GM18517 (cell line): ENCODE measurements around the gene THOC6.
A peak's percentile ranks its signal among the peaks of the same experiment; 100 is the strongest.
"Not testable (repeated sequence)": the region's sequence is repeated elsewhere in the genome, so short reads cannot be mapped to it uniquely, and the experiment has no call there.

Experiments used
- ATAC-seq: cut with Tn5 transposase; IDR thresholded peaks from one replicate; pipeline ENCODE4 v1.9.1; 2021; ENCODE audit warnings: mild to moderate bottlenecking, moderate library complexity; ENCODE audit not compliant: unreplicated experiment

The THOC6 gene

DNA sequence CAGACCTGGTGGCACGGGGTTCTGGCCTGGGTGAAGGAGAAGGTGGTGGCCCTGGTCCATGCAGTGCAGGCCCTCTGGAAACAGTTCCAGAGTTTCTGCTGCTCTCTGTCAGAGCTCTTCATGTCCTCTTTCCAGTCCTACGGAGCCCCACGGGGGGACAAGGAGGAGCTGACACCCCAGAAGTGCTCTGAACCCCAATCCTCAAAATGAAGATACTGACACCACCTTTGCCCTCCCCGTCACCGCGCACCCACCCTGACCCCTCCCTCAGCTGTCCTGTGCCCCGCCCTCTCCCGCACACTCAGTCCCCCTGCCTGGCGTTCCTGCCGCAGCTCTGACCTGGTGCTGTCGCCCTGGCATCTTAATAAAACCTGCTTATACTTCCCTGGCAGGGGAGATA, 45.3 kb downstream of the THOC6 start:
- not testable (repeated sequence) for ATAC-seq

DNA sequence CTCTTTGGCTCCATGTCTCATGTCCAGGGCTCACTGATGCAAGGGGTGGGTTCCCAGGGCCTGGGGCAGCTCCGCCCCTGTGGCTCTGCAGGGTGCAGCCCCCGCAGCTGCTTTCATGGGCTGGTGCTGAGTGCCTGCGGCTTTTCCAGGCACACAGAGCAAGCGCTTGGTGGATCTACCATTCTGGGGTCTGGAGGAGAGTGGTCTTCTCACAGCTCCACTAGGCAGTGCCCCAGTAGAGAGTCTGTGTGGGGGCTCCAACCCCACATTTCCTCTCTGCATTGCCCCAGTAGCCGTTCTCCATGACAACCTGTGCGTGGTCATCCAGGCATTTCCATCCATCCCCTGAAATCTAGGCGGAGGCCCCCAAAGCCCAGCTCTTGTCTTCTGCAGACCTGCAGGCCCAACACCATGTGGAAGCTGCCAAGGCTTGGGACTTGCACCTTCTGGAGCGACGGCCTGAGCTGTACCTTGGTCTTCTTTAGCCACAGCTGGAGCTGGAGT, 46.8 kb downstream of the THOC6 start:
- no peak for ATAC-seq

DNA sequence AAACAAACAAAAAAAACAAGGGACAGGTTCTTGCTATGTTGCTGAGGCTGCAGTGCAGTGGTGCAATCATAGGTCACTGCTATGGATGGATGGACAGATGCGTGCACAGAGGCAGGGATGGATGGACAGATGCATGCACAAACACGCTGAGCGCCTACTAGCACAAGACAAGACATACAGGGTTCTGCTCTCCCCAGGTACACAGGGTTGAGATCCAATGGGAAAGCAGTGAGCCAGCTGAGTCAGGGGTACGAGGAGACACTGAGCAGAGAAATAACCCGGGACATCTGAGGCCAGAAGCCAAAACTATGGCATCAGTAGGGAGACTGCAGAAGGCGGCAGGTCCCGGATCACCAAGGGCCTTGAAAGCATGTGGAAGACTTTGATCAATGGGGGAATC, 47.8 kb downstream of the THOC6 start:
- no peak for ATAC-seq

DNA sequence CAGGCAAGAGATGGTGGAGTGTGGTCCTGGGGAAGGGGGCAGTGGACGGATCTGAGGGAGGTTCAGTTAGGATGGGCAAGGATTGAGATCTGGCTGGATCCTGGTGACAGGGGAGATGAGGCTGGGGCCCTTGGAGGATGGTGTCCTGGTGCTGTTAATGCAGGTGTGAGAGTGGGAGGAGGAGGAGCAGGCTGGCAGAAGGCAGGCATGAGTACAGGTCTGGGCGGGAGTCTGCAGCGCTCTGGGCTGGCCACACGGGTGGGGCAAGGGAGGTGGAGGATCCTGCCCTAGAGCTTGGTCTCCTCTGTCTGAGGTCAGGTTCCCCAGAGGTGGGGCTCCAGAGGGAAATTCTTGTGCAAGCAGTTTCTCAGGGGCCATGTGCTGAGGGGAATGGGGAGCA, 48.3 kb downstream of the THOC6 start:
- not testable (repeated sequence) for ATAC-seq

DNA sequence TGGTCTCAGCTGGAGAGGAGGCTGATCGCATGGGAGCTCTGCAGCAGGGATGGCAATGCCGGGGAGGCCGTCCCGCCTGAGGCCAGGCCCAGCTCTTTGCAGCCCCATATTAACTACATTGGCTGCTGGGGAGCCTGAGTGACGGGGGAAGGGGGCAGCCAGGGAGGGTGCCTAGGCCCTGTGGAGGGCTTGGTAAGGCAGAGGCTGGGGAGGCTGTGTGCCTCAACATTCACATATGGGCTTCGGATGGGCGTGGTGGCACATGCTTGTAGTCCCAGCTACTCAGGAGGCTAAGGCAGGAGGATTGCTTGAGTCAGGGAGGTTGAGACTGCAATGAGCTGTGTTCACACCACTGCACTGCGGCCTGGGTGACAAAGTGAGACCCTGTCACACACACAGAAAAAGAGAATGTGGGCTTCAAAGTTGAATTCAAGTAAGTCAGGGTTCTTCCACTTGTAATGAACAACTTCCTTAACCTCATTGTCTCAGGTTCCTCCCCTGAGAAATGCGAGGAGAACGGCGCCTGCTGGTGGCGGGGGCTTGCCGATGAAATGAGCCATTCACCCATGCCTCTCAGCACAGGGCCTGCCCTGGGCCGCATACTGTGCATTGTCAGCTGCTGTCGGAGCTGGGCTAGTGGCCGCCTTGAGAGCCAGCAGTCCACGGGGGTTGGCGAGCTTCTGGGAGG, 48.9 kb downstream of the THOC6 start:
- not testable (repeated sequence) for ATAC-seq

DNA sequence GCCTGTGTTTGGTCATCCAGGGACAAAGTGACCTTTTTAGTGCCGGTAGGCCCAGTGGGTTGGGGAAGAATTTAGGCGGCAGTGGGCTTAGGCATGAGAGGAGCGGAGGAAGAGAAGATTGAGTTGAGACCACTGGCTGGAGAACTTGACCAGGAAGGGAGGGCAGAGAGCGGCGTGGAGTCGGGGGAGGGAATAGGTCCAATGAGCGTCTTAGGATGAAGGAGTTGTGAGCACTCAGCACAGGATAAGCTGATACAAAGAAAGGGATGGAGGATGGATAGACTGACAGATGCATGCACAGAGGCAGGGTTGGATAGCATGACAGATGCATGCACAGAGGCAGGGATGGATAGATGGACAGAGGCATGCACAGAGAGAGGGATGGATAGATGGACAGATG, 49.6 kb downstream of the THOC6 start:
- ATAC-seq = no peak

DNA sequence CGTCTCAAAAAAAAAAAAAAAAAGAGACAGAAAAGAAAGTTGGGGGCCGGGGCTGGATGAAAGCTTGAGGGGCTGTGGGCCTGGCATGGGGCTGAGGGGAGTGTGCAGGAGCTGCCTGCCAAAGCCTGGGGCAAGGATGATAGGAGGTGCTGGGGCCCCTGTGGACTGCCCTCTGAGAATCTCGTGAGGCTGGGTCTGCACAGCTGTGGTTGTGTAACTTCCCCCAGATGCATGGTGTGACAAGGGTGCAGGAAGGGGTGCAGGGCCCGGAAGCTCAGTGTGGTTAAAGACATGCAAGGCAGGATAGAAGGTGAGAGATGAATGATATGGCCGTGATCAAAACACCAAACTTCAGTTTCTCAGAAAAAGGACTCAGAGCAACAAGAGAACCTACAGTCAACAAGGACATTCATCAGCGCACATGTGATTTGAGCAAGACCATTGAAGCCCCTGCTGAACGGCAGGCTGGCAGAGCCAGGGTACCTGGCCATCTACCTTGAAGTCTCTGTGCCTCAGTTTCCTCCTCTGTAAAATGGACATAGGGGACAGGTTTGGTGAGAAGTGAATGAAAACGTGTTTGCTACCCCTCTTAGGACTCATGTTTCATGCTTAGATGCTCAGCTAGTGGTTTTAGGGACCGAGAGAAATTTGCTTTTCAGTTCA, 51.2 kb downstream of the THOC6 start:
- peak; percentile 74 for ATAC-seq

DNA sequence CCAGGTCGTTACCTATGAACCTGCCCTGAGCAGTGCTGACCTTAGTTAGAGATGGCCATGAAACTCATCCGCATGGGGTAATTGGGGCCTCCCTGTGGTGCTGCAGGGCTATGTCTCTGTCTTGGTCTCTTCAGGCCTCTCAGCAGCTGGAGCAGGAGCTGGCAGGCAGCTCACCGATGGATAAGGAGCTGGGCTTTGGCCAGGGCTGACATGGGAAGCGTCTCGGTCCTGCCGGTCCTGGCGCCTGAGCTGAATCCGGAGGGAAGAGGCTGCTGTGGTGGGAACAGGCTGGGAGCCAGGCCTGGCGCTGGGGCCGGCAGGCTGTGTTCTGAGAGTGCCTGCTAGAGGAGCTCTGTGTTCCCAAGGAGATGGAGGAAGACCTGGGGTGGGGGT, 51.7 kb downstream of the THOC6 start:
- no peak for ATAC-seq

DNA sequence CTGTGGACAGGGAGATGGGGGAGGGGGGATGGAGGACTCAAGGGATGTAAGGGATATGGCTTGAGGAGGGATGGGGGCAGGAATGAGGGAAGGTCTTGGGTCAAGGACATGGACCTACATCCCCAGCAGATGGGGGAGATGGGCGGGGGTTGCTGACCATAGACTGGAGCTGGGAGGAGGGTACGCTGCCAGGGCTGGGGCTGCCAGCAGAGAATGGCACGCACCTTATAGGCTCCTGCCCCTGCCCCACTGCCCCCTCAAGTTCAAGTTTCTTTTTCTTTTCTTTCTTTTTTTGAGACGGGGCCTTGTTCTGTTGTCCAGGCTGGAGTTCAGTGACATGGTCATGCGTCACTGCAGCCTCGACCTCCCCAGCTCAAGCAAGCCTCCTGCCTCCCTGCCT, 52.1 kb downstream of the THOC6 start:
- not testable (repeated sequence) for ATAC-seq

DNA sequence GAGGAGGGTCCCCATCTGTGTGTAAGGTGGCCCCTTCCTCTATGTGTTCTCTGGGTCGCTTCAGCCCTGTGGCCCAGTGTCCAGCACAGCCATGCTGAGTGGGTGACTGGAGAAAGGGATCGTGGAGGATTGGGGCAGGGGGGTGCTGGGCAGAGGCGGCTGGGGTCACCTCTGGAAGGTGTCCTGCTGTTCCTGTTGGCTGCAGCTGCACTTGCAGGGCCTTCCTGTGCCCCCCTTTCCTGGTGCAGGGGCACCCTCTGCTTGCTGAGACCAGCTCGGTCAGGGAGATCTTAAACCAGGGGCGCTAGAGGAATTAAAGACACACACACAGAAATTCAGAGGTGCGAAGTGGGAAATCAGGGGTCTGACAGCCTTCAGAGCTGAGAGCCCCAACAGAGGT, 52.7 kb downstream of the THOC6 start:
- ATAC-seq = no peak
